ENCODE data around the gene PLIN5.

DNA sequence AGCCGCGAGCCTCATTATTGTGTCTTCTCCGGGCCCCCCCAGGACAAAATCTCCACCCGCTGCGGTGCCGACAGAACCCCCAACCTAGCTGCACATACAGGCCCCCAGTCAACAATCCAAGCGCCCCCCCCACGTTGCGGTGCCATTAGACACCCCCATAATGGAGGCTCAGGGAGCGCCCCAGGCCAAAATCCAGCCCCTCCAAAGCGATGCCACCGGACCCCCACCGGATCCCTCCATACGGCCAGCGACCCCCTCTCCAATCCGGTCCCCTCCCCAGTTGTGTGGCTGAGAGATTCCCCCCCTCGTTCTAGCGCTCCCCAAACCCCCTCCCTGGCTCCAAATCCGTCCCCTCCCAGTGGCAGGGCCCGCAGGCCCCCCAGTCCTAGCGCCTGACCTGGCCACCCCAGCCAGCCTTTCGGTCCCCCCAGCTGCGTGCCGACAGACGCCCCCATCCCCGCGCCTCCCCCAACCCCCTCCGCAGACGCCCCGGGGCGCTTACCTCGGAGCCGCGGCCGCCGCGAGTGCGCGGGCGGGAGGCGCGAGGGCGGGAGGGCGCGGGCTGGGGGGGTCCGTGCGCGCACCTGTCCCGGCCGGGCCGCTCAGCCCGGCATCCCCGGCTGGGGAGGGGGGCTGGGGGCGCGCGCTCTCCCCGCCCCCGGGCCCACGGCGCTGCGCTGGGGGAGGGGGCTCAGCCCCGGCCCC is 46.1 kb upstream of the PLIN5 start:
- TF ChIP-seq MXI1 (IDR thresholded peaks at IDR 0.05; ENCODE audit: low read depth, low read length) (no peak), POLR2A (IDR thresholded peaks at IDR 0.05; ENCODE audit: low read depth, low read length) (no peak), KDM1A (IDR thresholded peaks at IDR 0.05; ENCODE audit: borderline replicate concordance) (no peak), SUPT20H (IDR thresholded peaks at IDR 0.05; ENCODE audit: borderline replicate concordance, control insufficient read depth, low read depth, low read length) (no peak), ZNF384 (IDR thresholded peaks at IDR 0.05; ENCODE audit: borderline replicate concordance, low read depth, low read length) (no peak), EP300 (IDR thresholded peaks at IDR 0.05; ENCODE audit: borderline replicate concordance in 1 of 2, control insufficient read depth in 1 of 2, low read depth in 2 of 2, low read length in 2 of 2) (no peak), CREB1 (IDR thresholded peaks at IDR 0.05; ENCODE audit: low read depth) (no peak), MAX (IDR thresholded peaks at IDR 0.05; ENCODE audit: low read depth, low read length) (no peak), ZZZ3 (IDR thresholded peaks at IDR 0.05; ENCODE audit: control insufficient read depth, insufficient read length, low read depth) (no peak)
- TF ChIP-seq, protein P1, sequence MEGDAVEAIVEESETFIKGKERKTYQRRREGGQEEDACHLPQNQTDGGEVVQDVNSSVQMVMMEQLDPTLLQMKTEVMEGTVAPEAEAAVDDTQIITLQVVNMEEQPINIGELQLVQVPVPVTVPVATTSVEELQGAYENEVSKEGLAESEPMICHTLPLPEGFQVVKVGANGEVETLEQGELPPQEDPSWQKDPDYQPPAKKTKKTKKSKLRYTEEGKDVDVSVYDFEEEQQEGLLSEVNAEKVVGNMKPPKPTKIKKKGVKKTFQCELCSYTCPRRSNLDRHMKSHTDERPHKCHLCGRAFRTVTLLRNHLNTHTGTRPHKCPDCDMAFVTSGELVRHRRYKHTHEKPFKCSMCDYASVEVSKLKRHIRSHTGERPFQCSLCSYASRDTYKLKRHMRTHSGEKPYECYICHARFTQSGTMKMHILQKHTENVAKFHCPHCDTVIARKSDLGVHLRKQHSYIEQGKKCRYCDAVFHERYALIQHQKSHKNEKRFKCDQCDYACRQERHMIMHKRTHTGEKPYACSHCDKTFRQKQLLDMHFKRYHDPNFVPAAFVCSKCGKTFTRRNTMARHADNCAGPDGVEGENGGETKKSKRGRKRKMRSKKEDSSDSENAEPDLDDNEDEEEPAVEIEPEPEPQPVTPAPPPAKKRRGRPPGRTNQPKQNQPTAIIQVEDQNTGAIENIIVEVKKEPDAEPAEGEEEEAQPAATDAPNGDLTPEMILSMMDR (IDR thresholded peaks at IDR 0.05 in 2 of 3, conservative IDR thresholded peaks at IDR 0.05 in 1 of 3; ENCODE audit: control insufficient read depth in 2 of 3, extremely low read depth in 1 of 3, insufficient read depth in 1 of 3, low read depth in 3 of 3, low read length in 3 of 3) = no peak
